Measurements from ENCODE around the gene PDE1A. TPM values are rescaled to one million over a fixed set of nuclear protein-coding genes. Genes with fewer than 3 reads are reported as not detected.

Gene PDE1A
- total RNA-seq, 3 donors from 2014 or later (not counting 1 experiment from before 2014, with no cell fraction given) = not detected

- no peaks in the 10 kb centered on the region for H3K9me3 ChIP-seq (ENCODE audit: control insufficient read depth, insufficient read depth, low read length)
- no peaks in the 10 kb centered on the region for H3K4me1 Mint-ChIP-seq
- no peaks in the 10 kb centered on the region for H3K36me3 ChIP-seq (ENCODE audit: control insufficient read depth, insufficient read depth, low read length)
- intact Hi-C loops (cut with micrococcal nuclease) = no loop called here
- H3K27ac Mint-ChIP-seq = no peak overlapping the region
- H3K27ac ChIP-seq (ENCODE audit: low read length) = no peak overlapping the region
- 88% methylated on average over 2 of the region's 2 CpGs for WGBS (ENCODE audit: insufficient coverage)
- no peaks in the 10 kb centered on the region for H3K27me3 ChIP-seq (ENCODE audit: control insufficient read depth, insufficient read depth, low read length)
- H3K4me1 ChIP-seq (ENCODE audit: control insufficient read depth, insufficient read depth, low read length) = no peaks in the 10 kb centered on the region
- H3K27me3 Mint-ChIP-seq (ENCODE audit: low read depth in 2 of 2) = no peaks in the 10 kb centered on the region
- H3K4me3 Mint-ChIP-seq = no peak overlapping the region
- H3K36me3 Mint-ChIP-seq = no peaks in the 10 kb centered on the region
- no peak for ATAC-seq
- no peak for TF ChIP-seq CTCF (IDR thresholded peaks at IDR 0.05)
- no peak overlapping the region for H3K4me3 ChIP-seq (ENCODE audit: low read length)
- peaks cover 0 to 4% of the 10 kb centered on the region in 2 donors for H3K9me3 Mint-ChIP-seq
- DNase-seq = no peak
Measured at GRCh38 chr2:182252534-182252933, 174.3 kb downstream of the PDE1A start.

GRCh38 chr2:182248898-182249297 is 177.9 kb downstream of the PDE1A start:
- no peak for TF ChIP-seq CTCF (IDR thresholded peaks at IDR 0.05)
- H3K9me3 Mint-ChIP-seq = peaks cover 0 to 6% of the 10 kb centered on the region in 2 donors
- ATAC-seq = no peak

GRCh38 chr2:182248362-182248761 is 178.5 kb downstream of the PDE1A start:
- Histone ChIP-seq H3K9me3 (ENCODE audit: control insufficient read depth, insufficient read depth, low read length) (no peaks in the 10 kb centered on the region), H3K4me1 (ENCODE audit: control insufficient read depth, insufficient read depth, low read length) (no peaks in the 10 kb centered on the region), H3K4me3 (ENCODE audit: low read length) (no peak overlapping the region), H3K36me3 (ENCODE audit: control insufficient read depth, insufficient read depth, low read length) (no peaks in the 10 kb centered on the region), H3K27ac (ENCODE audit: low read length) (no peak overlapping the region), H3K27me3 (ENCODE audit: control insufficient read depth, insufficient read depth, low read length) (no peaks in the 10 kb centered on the region)
- H3K9me3 Mint-ChIP-seq = peaks cover 0 to 6% of the 10 kb centered on the region in 2 donors
- H3K27ac Mint-ChIP-seq = no peak overlapping the region
- TF ChIP-seq CTCF (IDR thresholded peaks at IDR 0.05) = no peak
- ATAC-seq (no peak), DNase-seq (no peak)
- intact Hi-C loops (cut with micrococcal nuclease) = no loop called here
- H3K36me3 Mint-ChIP-seq = no peaks in the 10 kb centered on the region
- H3K4me3 Mint-ChIP-seq = no peak overlapping the region
- H3K4me1 Mint-ChIP-seq = no peaks in the 10 kb centered on the region
- H3K27me3 Mint-ChIP-seq (ENCODE audit: low read depth in 2 of 2) = no peaks in the 10 kb centered on the region
- WGBS (ENCODE audit: insufficient coverage) = 85% methylated on average over 5 of the region's 6 CpGs

More at GRCh38 chr2:182248898-182249297, 177.9 kb downstream of the PDE1A start:
- intact Hi-C loops (cut with micrococcal nuclease) = no loop called here
- Histone ChIP-seq H3K27me3 (ENCODE audit: control insufficient read depth, insufficient read depth, low read length) (no peaks in the 10 kb centered on the region), H3K9me3 (ENCODE audit: control insufficient read depth, insufficient read depth, low read length) (no peaks in the 10 kb centered on the region), H3K36me3 (ENCODE audit: control insufficient read depth, insufficient read depth, low read length) (no peaks in the 10 kb centered on the region), H3K4me3 (ENCODE audit: low read length) (no peak overlapping the region), H3K27ac (ENCODE audit: low read length) (no peak overlapping the region), H3K4me1 (ENCODE audit: control insufficient read depth, insufficient read depth, low read length) (no peaks in the 10 kb centered on the region)
- no peak overlapping the region for H3K4me3 Mint-ChIP-seq
- 97% methylated on average over 2 of the region's 2 CpGs for WGBS (ENCODE audit: insufficient coverage)
- no peak overlapping the region for H3K27ac Mint-ChIP-seq
- no peaks in the 10 kb centered on the region for H3K27me3 Mint-ChIP-seq (ENCODE audit: low read depth in 2 of 2)
- H3K36me3 Mint-ChIP-seq = no peaks in the 10 kb centered on the region
- no peaks in the 10 kb centered on the region for H3K4me1 Mint-ChIP-seq
- no peak for DNase-seq

- Histone ChIP-seq H3K9me3 (ENCODE audit: control insufficient read depth, insufficient read depth, low read length) (no peaks in the 10 kb centered on the region), H3K4me1 (ENCODE audit: control insufficient read depth, insufficient read depth, low read length) (no peaks in the 10 kb centered on the region), H3K36me3 (ENCODE audit: control insufficient read depth, insufficient read depth, low read length) (no peaks in the 10 kb centered on the region), H3K27me3 (ENCODE audit: control insufficient read depth, insufficient read depth, low read length) (no peaks in the 10 kb centered on the region), H3K4me3 (ENCODE audit: low read length) (no peak overlapping the region), H3K27ac (ENCODE audit: low read length) (no peak overlapping the region)
- no peak for DNase-seq
- TF ChIP-seq CTCF (IDR thresholded peaks at IDR 0.05) = no peak
- Mint-ChIP-seq H3K4me1 (no peaks in the 10 kb centered on the region), H3K36me3 (no peaks in the 10 kb centered on the region), H3K9me3 (peaks cover 0 to 6% of the 10 kb centered on the region in 2 donors), H3K27ac (no peak overlapping the region), H3K27me3 (ENCODE audit: low read depth in 2 of 2) (no peaks in the 10 kb centered on the region), H3K4me3 (no peak overlapping the region)
- intact Hi-C loops (cut with micrococcal nuclease) = no loop called here
- ATAC-seq = no peak
- 100% methylated on average over 1 of the region's 1 CpG for WGBS (ENCODE audit: insufficient coverage)
Measured at GRCh38 chr2:182247831-182248230, 179.0 kb downstream of the PDE1A start.

All from natural killer cell (primary cell).